Left ventricle myocardium inferior (tissue), 1 donor: ENCODE measurements around the gene SULF2. TPM values are rescaled to one million over a fixed set of nuclear protein-coding genes. Genes with fewer than 3 reads are reported as not detected.

Experiments
- DNase-seq: peaks from one replicate; pipeline ENCODE4 v3.0.0-alpha.2; 2020
- H3K27ac ChIP-seq: fragments of 200-600 bp; replicated peaks from 2 replicates; pipeline ENCODE4 v1.8.0; 2021
- H3K27me3 ChIP-seq: fragments of 200-600 bp; 2 replicates; pipeline ENCODE4 v1.8.0; 2021; ENCODE audit warnings: low read depth
- H3K36me3 ChIP-seq: fragments of 200-600 bp; 2 replicates; pipeline ENCODE4 v1.8.0; 2021
- H3K4me1 ChIP-seq: fragments of 200-600 bp; 2 replicates; pipeline ENCODE4 v1.8.0; 2021
- H3K4me3 ChIP-seq: fragments of 200-600 bp; 2 replicates; pipeline ENCODE4 v1.8.0; 2021; ENCODE audit warnings: mild to moderate bottlenecking, moderate library complexity
- H3K9me3 ChIP-seq: fragments of 200-600 bp; replicated peaks from 2 replicates; pipeline ENCODE4 v1.8.0; 2021
- CTCF ChIP-seq: fragments of 200-600 bp; IDR thresholded peaks from 2 replicates; pipeline ENCODE4 v1.8.0; 2021; ENCODE audit warnings: antibody characterized with exemption, mild to moderate bottlenecking, borderline replicate concordance
- intact Hi-C: fragments of 100-400 bp; cut with micrococcal nuclease; formaldehyde crosslinking; loops from one replicate; pipeline ENCODE4 v1.11.0; 2022
- total RNA-seq: library from RNA; stranded (reverse); fragmentation: NEBNext Ultra II Directional; extraction: Animal tissue kit (Norgen Biotek cat#: 25700); gene quantifications from one replicate; pipeline ENCODE4 v1.2.1, GENCODE V29; 2021
- donor health status: DM: no; HTN: yes; CAD: no; lungs with severe emphysema.

The SULF2 gene
- total RNA-seq, 1 donor from 2014 or later, result 40.7 TPM

DNA sequence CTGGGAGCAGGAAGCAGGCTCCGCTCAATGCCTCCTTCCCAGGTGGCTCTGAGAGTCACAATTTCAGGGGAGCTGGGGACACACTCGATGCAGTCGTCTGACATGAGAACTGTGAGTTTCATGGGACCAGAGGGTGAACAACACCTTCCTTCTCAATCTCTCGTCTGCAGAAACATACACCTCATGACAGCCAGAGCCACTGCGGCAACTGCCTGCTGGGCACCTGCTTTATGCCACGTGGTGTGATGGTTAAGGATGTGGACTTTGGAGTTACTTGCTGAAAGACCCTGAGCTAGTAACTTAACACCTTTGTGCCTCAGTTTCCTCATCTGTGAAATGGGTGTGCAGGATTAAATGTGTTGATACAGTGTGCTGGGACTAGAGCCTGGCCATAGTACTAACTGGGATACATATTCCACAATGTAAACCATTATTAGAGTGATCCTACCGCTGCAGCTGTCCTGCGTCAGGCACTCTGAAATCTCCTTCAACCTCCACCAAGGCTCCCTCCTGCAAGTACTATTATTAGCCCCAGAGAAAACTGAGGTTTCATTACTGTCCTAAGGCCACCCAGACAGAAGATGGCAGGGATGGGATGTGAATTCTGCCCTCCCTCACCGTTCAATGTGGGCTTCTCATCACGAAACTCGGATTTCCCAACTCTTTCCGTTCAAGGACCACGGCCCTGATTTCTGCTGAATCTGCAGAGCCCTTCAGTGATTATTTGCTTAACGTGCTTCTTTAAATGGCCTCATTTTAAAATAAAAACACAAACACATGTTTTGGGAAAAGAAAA is 24.4 kb downstream of the SULF2 start:
- Histone ChIP-seq H3K27ac (no peak overlapping the region), H3K36me3 (peaks cover 13% of the 10 kb centered on the region), H3K4me1 (peaks cover 25% of the 10 kb centered on the region), H3K4me3 (no peak overlapping the region), H3K27me3 (peaks cover 65% of the 10 kb centered on the region), H3K9me3 (no peaks in the 10 kb centered on the region)
- no peak for TF ChIP-seq CTCF
- DNase-seq, result no peak
- intact Hi-C loops, result no loop called here

DNA sequence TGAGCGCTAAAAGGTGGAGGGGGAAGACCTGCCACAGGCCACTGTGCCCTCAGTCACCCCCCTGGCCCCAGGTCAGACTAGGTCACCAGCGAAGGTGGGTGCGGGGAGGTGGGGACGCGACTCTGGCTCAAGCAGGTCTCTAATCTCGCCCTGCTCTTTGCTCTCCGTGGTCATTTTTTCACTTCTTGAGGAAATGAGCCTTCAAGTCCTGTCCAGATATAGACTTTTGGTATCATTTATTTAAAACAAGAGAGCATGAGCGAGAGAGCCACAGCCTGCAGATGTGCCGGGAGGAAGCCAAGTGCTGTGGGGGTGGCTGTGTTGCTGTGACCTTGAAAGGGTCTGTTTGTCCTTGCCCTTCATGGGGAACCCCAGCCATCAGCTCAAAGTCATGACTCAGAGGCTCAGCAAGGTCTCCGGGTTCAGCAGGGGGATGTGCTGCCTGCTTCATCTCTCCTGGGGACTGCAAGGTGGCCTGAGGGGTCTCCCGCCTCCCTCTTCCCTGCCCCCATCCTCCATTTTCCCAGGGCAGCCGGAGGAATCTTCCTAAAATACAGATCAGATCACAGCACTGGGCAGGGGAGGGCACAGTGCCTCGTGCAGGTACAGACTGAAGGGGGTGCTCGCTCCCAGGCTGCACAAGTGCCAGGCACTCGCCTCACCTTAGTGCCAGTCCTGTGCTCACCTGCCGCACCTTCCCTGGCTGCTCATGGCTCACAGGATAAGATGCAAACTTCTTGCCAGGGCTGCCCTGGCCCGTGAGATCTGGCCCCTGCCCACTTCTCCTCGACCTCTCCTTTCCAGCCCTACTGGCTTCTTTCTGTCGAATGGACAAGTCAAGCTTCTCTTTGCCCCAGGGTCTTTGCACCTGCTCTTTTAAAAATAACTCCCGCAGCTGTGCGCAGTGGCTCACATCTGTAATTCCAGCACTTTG is 26.5 kb downstream of the SULF2 start:
- TF ChIP-seq CTCF, result no peak
- intact Hi-C loops, result no loop called here
- DNase-seq, result no peak

DNA sequence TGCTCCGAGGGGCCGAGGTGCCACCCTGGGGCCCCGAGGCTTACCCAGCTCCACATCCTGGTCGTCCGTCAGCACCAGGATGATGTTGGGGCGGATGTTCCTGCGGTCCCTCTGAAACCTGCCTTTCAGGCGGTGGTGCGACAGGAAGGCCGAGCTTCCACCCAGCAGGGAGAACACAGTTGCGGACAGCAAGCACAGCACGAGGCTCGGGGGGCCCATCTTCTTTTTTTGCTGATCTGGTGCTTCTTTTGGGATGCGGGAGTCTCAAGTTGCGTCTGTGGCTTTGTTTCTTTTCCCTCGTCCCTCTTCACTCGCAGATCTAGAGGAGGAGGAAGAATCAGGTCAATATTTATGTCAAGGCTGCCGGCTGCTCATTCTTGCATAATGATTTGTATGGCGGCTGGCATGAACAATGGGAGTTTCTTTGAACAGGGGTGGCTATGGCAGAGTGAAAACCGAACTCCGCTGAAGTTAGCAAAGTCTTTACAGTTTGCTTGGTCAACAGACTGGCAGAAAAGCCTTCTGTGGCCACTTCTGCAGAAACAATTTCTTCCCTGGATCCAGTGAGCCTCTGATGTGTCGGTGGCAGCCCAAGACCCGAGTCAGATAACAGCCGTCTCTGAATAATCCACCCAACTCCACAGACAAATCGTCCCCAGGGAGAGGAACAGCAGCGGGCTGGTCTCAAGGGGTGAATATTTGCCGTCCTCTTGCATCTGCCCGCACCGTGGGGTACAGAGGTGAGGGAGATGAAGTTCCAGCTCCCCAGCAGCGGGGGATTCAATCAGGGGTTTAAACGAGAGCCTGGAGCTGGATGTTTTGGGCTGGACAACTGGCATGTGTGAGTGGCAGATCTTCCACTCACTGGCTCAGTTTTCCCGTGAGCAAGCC is 27.9 kb downstream of the SULF2 start:
- Histone ChIP-seq H3K27me3 (peaks cover 37% of the 10 kb centered on the region), H3K4me3 (no peak overlapping the region), H3K36me3 (peaks cover 16% of the 10 kb centered on the region), H3K9me3 (no peaks in the 10 kb centered on the region), H3K4me1 (peaks cover 3% of the 10 kb centered on the region), H3K27ac (no peak overlapping the region)
- DNase-seq, result no peak
- intact Hi-C loops, result no loop called here
- no peak for TF ChIP-seq CTCF

More for the DNA sequence above, 26.5 kb downstream of the SULF2 start:
- Histone ChIP-seq H3K27ac (no peak overlapping the region), H3K4me1 (peaks cover 15% of the 10 kb centered on the region), H3K9me3 (no peaks in the 10 kb centered on the region), H3K36me3 (peaks cover 16% of the 10 kb centered on the region), H3K4me3 (no peak overlapping the region), H3K27me3 (peaks cover 51% of the 10 kb centered on the region)

GRCh38 chr20:47754946-47755652 is 30.2 kb downstream of the SULF2 start:
- H3K9me3 ChIP-seq, result no peaks in the 10 kb centered on the region
- intact Hi-C loops, result no loop called here
- peaks cover 22% of the 10 kb centered on the region for H3K36me3 ChIP-seq
- no peak overlapping the region for H3K4me3 ChIP-seq
- no peak for TF ChIP-seq CTCF
- peaks cover 14% of the 10 kb centered on the region for H3K27me3 ChIP-seq
- peaks cover under 1% of the 10 kb centered on the region for H3K4me1 ChIP-seq
- no peak for DNase-seq
- no peak overlapping the region for H3K27ac ChIP-seq
